Astrocyte of the spinal cord (primary cell): ENCODE data around the gene CPEB3.

ENCODE experiments used
- DNase-seq: peaks from one replicate; pipeline ENCODE4 v3.0.0; 2011; ENCODE audit warnings: low read depth, low spot score
- H3K4me3 ChIP-seq: 2 replicates; pipeline ENCODE4 v1.5.1; 2011; ENCODE audit warnings: low read depth, mild to moderate bottlenecking, low read length, moderate library complexity
- in situ Hi-C: cut with HindIII; loops from 2 replicates; pipeline ENCODE4 v1.10.0; 2017; ENCODE audit warnings: low sequenced_read_pairs
- TF ChIP-seq, protein P1 (sequence below): IDR thresholded peaks from 2 replicates; pipeline ENCODE4 v1.5.1; 2012; ENCODE audit warnings: low read depth, mild to moderate bottlenecking, low read length, inconsistent platforms

The CPEB3 gene

DNA sequence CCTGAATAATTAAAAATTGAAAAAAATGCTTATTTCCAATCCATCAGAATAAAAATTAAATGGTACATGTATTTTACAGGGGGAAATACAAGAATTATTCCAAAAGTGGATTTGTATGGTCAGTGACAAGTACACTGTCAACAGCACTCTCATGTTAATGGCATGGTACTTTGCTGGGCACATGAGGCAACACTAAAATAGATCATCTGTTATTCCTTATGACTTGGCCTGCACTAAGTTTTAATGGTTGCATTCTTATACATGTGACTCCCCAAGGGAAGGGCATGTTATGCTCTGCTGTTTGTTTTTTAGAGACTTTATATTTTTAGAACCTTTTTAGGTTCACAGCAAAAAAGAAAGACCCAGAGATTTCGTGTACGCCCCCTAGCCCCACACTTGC lies 128.3 kb downstream of the CPEB3 start:
- no peak for DNase-seq
- no peak overlapping the region for H3K4me3 ChIP-seq
- in situ Hi-C loops = no loop called here
- TF ChIP-seq, protein P1, sequence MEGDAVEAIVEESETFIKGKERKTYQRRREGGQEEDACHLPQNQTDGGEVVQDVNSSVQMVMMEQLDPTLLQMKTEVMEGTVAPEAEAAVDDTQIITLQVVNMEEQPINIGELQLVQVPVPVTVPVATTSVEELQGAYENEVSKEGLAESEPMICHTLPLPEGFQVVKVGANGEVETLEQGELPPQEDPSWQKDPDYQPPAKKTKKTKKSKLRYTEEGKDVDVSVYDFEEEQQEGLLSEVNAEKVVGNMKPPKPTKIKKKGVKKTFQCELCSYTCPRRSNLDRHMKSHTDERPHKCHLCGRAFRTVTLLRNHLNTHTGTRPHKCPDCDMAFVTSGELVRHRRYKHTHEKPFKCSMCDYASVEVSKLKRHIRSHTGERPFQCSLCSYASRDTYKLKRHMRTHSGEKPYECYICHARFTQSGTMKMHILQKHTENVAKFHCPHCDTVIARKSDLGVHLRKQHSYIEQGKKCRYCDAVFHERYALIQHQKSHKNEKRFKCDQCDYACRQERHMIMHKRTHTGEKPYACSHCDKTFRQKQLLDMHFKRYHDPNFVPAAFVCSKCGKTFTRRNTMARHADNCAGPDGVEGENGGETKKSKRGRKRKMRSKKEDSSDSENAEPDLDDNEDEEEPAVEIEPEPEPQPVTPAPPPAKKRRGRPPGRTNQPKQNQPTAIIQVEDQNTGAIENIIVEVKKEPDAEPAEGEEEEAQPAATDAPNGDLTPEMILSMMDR = no peak

DNA sequence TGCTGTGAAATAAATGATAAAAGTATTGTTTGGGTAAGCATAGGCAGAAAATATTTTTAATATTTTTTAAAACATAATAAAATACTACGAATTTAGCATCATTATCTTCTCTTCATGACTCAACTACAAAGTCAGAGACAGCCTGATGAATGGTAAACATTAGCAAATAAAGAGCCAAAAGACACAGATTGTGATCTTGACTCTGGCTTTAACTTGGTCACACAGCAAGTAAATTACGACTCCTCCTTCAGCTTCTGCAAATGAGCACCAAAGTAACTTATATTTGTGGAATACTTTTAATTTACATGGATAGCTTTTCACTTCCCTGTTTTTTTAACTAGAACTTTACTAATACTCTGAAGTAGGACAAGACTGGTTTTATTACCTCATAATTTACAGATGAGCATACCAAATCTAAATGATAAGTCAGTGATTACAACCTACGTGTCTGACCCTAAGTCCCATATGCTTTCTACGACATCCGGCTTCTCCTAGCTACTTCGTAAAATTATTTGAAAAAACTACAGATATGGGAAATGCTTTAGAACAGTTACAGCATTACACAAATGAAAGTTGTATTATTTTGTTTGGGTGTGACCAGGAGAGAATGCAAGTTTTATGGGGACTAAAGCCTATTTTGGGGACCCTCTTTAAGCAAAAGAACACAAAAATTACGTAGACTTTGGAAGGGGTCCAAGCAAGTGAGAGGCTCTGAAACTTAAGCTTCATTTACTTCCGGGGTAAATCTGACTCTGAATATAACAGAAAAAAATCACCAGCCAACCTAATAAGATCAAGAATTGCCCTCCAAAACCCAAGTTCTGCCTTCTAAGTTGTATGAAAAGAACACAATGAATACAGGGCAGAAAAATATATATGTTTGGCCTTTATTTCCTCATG lies 133.8 kb downstream of the CPEB3 start:
- TF ChIP-seq, protein P1 = no peak
- H3K4me3 ChIP-seq = no peak overlapping the region
- no peak for DNase-seq
- in situ Hi-C loops = no loop called here

GRCh38 chr10:92150823-92151222 lies 140.1 kb downstream of the CPEB3 start:
- no peak overlapping the region for H3K4me3 ChIP-seq
- in situ Hi-C loops = no loop called here
- TF ChIP-seq, protein P1 = no peak
- no peak for DNase-seq

- TF ChIP-seq, protein P1 = no peak
- no peak overlapping the region for H3K4me3 ChIP-seq
- in situ Hi-C loops = no loop called here
- DNase-seq = no peak
Measured at GRCh38 chr10:92149261-92149660, 141.6 kb downstream of the CPEB3 start.

GRCh38 chr10:92146781-92147180 lies 144.1 kb downstream of the CPEB3 start:
- no peak for DNase-seq
- H3K4me3 ChIP-seq = no peak overlapping the region
- in situ Hi-C loops = no loop called here
- TF ChIP-seq, protein P1 = no peak

GRCh38 chr10:92146107-92146506 lies 144.8 kb downstream of the CPEB3 start:
- in situ Hi-C loops = no loop called here
- no peak overlapping the region for H3K4me3 ChIP-seq
- TF ChIP-seq, protein P1 = no peak
- DNase-seq = no peak
